Upper lobe of right lung (tissue), 1 donor: ENCODE data around the gene LRRC37A2. TPM values are rescaled to one million over a fixed set of nuclear protein-coding genes. Genes with fewer than 3 reads are reported as not detected.
A peak's percentile ranks its signal among the peaks of the same experiment; 100 is the strongest.
"Not testable (repeated sequence)": the region's sequence is repeated elsewhere in the genome, so short reads cannot be mapped to it uniquely, and the experiment has no call there.

Experiments
- ATAC-seq: fragments of 200-7000 bp; cut with Tn5 transposase; one replicate; pipeline ENCODE4 v1.9.1; 2020; ENCODE audit warnings: mild to moderate bottlenecking, moderate library complexity
- DNase-seq: peaks from one replicate; pipeline ENCODE4 v3.0.0-alpha.2; 2020
- H3K27ac ChIP-seq: fragments of 200-600 bp; one replicate; pipeline ENCODE4 v1.8.0; 2022
- H3K27me3 ChIP-seq: fragments of 200-600 bp; one replicate; pipeline ENCODE4 v1.8.0; 2022; ENCODE audit warnings: mild to moderate bottlenecking
- H3K36me3 ChIP-seq: fragments of 200-600 bp; one replicate; pipeline ENCODE4 v1.8.0; 2022
- H3K4me1 ChIP-seq: fragments of 200-600 bp; one replicate; pipeline ENCODE4 v1.8.0; 2022
- H3K4me3 ChIP-seq: fragments of 200-600 bp; one replicate; pipeline ENCODE4 v1.8.0; 2022; ENCODE audit warnings: mild to moderate bottlenecking
- H3K9me3 ChIP-seq: fragments of 200-600 bp; one replicate; pipeline ENCODE4 v1.8.0; 2022
- intact Hi-C: fragments of 100-400 bp; cut with DNase I; formaldehyde crosslinking; loops from one replicate; pipeline ENCODE4 v1.11.0; 2022
- long read RNA-seq: library from polyadenylated mRNA; unstranded; transcript quantifications from one replicate; pipeline ENCODE4 v2.0.0, GENCODE V29; 2021
- total RNA-seq: library from RNA; stranded (reverse); fragmentation: NEBNext Ultra II Directional; extraction: Animal tissue kit (Norgen Biotek cat#: 25700); gene quantifications from one replicate; pipeline ENCODE4 v1.2.1, GENCODE V29; 2021
- donor health status: DM: no; HTN: yes; CAD: no; lungs with severe emphysema.

Gene LRRC37A2
- 11.7 TPM for total RNA-seq
- long read RNA-seq, partial matches to known transcripts: 3 of 29 reads
- long read RNA-seq, other reads (novel, unspliced or antisense): 26 of 29 reads

GRCh38 chr17:46512168-46512567, at the start of gene LRRC37A2:
Gene LRRC37A2, plus strand, starts transcription at chr17:46512468. Its CDS starts 245 bp downstream, at chr17:46512713.
- H3K4me3 ChIP-seq, H3K36me3 ChIP-seq, H3K4me1 ChIP-seq, ATAC-seq, H3K27me3 ChIP-seq, intact Hi-C loops, H3K9me3 ChIP-seq, DNase-seq, H3K27ac ChIP-seq: not testable (repeated sequence)

DNA sequence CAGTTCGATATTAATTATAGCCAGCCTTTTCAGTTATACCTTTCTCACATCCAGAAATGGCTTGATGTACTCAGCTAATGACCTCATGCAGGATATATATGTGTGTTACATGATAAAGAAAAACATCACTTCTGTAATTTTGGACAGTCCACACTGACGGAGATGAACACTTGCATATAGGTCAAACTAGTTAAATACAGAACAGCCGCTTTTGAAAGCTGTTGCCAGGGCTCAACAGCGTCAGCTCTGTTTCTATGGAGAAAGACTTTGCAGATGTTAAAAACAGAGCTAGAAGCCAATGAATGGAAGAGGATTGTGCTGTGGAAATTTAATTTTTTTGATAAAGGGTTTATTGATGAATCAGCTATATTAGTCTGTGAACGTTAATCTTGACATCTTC, 44.6 kb upstream of the LRRC37A2 start:
- H3K4me3 ChIP-seq, intact Hi-C loops, DNase-seq, H3K27ac ChIP-seq, H3K9me3 ChIP-seq, H3K27me3 ChIP-seq, H3K36me3 ChIP-seq, ATAC-seq, H3K4me1 ChIP-seq: not testable (repeated sequence)

- H3K9me3 ChIP-seq, ATAC-seq, DNase-seq, H3K36me3 ChIP-seq, intact Hi-C loops, H3K4me1 ChIP-seq, H3K27ac ChIP-seq, H3K4me3 ChIP-seq, H3K27me3 ChIP-seq: not testable (repeated sequence)
These were observed 37.8 kb upstream of the LRRC37A2 start for GRCh38 chr17:46474489-46474888.

DNA sequence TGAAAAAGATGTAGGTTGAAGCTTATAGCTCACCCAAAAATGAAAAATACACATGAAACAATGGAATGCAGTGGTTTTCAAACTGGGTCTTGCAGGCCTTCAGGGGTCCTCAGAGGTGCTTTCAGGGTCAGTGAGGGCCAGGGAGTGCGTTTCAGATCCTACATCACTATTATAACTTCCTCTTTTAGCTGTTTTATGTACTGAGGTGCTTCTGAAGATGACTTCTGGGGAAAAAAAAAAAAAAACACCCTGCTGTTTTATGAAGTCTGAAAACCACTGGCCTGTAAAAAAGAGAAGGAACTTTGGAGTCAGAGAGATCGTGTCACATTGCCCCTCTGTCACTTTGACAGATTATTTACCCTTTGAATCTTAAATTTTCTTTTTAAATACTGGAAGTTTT, 36.7 kb upstream of the LRRC37A2 start:
- H3K27ac ChIP-seq, H3K36me3 ChIP-seq, H3K4me1 ChIP-seq, H3K4me3 ChIP-seq, DNase-seq, intact Hi-C loops, ATAC-seq, H3K27me3 ChIP-seq, H3K9me3 ChIP-seq: not testable (repeated sequence)

DNA sequence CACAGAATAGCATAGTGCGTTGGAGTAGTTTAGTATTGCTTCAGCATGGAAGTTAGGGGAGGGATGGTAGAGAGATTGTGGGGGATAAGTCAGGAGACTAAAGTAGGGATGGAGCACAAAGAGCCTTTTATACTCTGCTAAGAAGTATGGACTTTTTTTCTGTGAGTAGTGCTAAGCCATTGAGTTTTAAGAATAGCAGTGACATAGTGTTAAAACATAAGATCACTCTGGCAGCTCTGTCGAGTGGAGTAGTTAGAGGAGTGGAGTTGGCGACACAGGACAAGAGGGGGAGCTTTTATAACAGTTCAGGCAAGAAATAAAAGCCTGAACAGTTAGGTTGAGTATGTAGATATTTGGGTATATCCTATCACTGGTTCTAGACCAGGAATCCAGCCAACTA, 33.4 kb upstream of the LRRC37A2 start:
- H3K9me3 ChIP-seq, intact Hi-C loops, DNase-seq, H3K36me3 ChIP-seq, H3K4me3 ChIP-seq, H3K27ac ChIP-seq, H3K27me3 ChIP-seq, ATAC-seq, H3K4me1 ChIP-seq: not testable (repeated sequence)

DNA sequence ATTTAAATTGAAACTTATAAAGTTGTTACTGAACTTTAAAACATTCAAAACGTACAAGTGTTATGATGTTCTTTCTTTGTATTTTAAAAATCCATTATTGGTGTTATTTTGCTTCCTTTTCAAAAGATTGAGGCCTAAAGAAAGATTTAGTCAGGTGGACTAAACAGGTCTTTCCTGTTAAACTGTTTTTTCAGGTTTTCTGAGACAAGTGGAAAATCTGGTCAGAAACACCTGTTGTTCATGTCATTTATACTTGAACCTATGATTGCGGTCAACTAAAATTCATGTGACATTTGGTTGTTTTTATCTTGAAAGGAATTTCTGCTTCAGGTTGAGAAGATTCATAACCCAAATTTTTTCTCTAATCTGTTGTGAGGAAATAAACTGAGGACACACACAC, 31.0 kb upstream of the LRRC37A2 start:
- H3K4me1 ChIP-seq, H3K4me3 ChIP-seq, H3K27me3 ChIP-seq, ATAC-seq, intact Hi-C loops, H3K9me3 ChIP-seq, DNase-seq, H3K27ac ChIP-seq, H3K36me3 ChIP-seq: not testable (repeated sequence)

GRCh38 chr17:46492021-46492420, 20.2 kb upstream of the LRRC37A2 start:
- H3K27ac ChIP-seq, H3K4me1 ChIP-seq, H3K9me3 ChIP-seq, H3K4me3 ChIP-seq, intact Hi-C loops, ATAC-seq, H3K27me3 ChIP-seq: not testable (repeated sequence)
- DNase-seq: peak; percentile 60
- peaks cover 11% of the 10 kb centered on the region for H3K36me3 ChIP-seq

DNA sequence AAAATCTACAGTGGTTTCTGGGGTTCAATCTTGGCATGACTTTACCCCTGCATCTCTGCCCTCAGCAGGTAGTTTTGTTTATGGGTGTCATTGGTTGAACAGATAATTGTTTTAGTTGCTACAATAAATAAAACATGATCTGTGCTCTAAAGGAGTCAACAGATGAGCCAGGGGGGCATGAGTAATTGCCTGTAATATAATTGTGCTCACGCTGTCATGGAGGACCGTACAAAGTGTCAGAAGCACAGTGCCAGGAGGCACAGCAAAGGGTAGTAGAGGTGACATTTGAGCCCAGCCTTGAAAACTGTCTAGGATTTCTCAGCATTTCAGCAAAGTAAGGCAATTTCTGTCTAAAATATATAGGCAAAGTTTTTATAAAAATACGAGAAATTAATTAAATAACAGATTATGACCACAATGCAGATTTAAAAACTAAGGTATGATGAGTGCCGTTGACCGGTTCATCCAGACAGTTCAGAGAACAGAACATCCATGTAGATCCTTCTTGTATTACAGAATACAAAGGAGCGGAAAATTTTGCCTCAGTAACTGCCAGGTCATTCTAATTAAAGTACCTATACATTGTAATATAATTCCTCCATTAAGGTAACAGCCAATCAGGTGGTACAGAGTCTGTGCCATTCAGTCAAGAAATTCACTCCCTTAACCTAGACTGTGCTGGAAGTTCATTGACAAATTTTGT, 12.7 kb upstream of the LRRC37A2 start:
- intact Hi-C loops, DNase-seq, ATAC-seq: not testable (repeated sequence)

GRCh38 chr17:46505896-46506295, 6.4 kb upstream of the LRRC37A2 start:
- DNase-seq: not testable (repeated sequence)

More for the DNA sequence above, 12.7 kb upstream of the LRRC37A2 start:
- H3K36me3 ChIP-seq, H3K27me3 ChIP-seq, H3K9me3 ChIP-seq, H3K4me3 ChIP-seq, H3K27ac ChIP-seq, H3K4me1 ChIP-seq: not testable (repeated sequence)

GRCh38 chr17:46534716-46535115, 22.4 kb downstream of the LRRC37A2 start:
- H3K36me3 ChIP-seq, H3K4me1 ChIP-seq, H3K27ac ChIP-seq, H3K9me3 ChIP-seq, intact Hi-C loops, H3K27me3 ChIP-seq, ATAC-seq, H3K4me3 ChIP-seq: not testable (repeated sequence)
- DNase-seq: peak; percentile 59

More at GRCh38 chr17:46505896-46506295, 6.4 kb upstream of the LRRC37A2 start:
- intact Hi-C loops, H3K4me3 ChIP-seq, H3K36me3 ChIP-seq, ATAC-seq, H3K4me1 ChIP-seq, H3K9me3 ChIP-seq, H3K27me3 ChIP-seq, H3K27ac ChIP-seq: not testable (repeated sequence)

DNA sequence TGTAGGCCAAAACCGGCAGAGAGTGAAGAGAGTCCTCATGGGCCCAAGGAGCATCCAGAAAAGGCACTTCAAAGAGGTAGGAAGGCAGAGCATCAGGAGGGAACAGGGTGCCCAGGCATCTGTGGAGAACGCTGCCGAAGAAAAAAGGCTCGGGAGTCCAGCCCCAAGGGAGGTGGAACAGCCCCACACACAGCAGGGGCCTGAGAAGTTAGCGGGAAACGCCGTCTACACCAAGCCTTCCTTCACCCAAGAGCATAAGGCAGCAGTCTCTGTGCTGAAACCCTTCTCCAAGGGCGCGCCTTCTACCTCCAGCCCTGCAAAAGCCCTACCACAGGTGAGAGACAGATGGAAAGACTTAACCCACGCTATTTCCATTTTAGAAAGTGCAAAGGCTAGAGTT, 36.3 kb downstream of the LRRC37A2 start:
- H3K9me3 ChIP-seq, ATAC-seq, H3K36me3 ChIP-seq, H3K27ac ChIP-seq, intact Hi-C loops, H3K4me3 ChIP-seq, DNase-seq, H3K4me1 ChIP-seq, H3K27me3 ChIP-seq: not testable (repeated sequence)

- peak; percentile 54 for ATAC-seq
- H3K27me3 ChIP-seq, H3K27ac ChIP-seq, H3K4me1 ChIP-seq, H3K4me3 ChIP-seq, H3K9me3 ChIP-seq, H3K36me3 ChIP-seq, DNase-seq, intact Hi-C loops: not testable (repeated sequence)
These were observed 46.9 kb downstream of the LRRC37A2 start for GRCh38 chr17:46559155-46559554.

GRCh38 chr17:46560048-46560447, 47.8 kb downstream of the LRRC37A2 start:
- H3K27ac ChIP-seq, intact Hi-C loops, H3K27me3 ChIP-seq, H3K9me3 ChIP-seq, H3K4me3 ChIP-seq, H3K4me1 ChIP-seq, DNase-seq, H3K36me3 ChIP-seq: not testable (repeated sequence)
- peak; percentile 92 for ATAC-seq

- ATAC-seq: peak; percentile 87
- H3K4me1 ChIP-seq, intact Hi-C loops: not testable (repeated sequence)
These were observed 54.0 kb downstream of the LRRC37A2 start for GRCh38 chr17:46566284-46566683.

DNA sequence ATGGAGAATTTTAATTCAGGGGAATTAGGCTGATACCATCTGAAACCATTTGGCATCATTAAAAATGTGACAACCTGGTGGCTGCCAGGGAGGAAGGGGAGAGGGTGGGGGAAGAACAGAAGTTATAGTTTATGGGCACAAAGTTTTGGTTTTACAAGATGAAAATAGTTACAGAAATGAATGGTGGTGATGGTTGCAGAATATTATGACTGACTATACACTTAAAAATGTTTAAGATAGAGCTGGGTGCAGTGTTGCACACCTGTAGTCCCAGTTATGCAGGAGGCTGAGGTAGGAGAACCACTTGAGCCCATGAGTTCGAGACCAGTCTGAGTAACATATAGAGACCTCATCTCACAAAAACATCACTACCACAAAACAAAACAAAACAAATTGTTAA, 54.7 kb downstream of the LRRC37A2 start:
- intact Hi-C loops, H3K9me3 ChIP-seq, ATAC-seq, DNase-seq, H3K27ac ChIP-seq, H3K36me3 ChIP-seq, H3K4me1 ChIP-seq, H3K27me3 ChIP-seq, H3K4me3 ChIP-seq: not testable (repeated sequence)

More at GRCh38 chr17:46566284-46566683, 54.0 kb downstream of the LRRC37A2 start:
- H3K27ac ChIP-seq, H3K36me3 ChIP-seq, DNase-seq, H3K4me3 ChIP-seq, H3K9me3 ChIP-seq, H3K27me3 ChIP-seq: not testable (repeated sequence)
